ENCODE data around the gene KLRC3.

DNA sequence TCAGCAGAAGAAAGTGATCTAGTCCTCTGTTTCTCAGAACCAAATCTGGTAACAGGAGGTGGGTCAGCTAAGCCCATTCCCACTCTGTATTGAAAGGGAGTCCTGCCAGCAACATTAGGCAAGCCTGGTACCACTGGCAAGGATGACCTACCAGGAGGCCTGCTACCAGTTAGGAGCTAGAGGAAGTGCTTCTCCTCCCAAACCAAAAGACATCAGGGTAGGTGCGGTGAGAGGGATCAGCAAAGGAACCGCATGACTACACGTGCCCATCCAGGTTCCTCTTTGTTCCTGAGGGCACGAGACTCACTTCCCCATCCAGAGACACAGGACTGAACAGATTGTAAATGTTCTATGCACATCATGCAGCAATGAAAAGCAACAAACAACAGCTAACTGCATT is 13.7 kb downstream of the KLRC3 start:
- TF ChIP-seq, protein P1, sequence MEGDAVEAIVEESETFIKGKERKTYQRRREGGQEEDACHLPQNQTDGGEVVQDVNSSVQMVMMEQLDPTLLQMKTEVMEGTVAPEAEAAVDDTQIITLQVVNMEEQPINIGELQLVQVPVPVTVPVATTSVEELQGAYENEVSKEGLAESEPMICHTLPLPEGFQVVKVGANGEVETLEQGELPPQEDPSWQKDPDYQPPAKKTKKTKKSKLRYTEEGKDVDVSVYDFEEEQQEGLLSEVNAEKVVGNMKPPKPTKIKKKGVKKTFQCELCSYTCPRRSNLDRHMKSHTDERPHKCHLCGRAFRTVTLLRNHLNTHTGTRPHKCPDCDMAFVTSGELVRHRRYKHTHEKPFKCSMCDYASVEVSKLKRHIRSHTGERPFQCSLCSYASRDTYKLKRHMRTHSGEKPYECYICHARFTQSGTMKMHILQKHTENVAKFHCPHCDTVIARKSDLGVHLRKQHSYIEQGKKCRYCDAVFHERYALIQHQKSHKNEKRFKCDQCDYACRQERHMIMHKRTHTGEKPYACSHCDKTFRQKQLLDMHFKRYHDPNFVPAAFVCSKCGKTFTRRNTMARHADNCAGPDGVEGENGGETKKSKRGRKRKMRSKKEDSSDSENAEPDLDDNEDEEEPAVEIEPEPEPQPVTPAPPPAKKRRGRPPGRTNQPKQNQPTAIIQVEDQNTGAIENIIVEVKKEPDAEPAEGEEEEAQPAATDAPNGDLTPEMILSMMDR (IDR thresholded peaks at IDR 0.05), result no peak
- TF ChIP-seq, protein P2, sequence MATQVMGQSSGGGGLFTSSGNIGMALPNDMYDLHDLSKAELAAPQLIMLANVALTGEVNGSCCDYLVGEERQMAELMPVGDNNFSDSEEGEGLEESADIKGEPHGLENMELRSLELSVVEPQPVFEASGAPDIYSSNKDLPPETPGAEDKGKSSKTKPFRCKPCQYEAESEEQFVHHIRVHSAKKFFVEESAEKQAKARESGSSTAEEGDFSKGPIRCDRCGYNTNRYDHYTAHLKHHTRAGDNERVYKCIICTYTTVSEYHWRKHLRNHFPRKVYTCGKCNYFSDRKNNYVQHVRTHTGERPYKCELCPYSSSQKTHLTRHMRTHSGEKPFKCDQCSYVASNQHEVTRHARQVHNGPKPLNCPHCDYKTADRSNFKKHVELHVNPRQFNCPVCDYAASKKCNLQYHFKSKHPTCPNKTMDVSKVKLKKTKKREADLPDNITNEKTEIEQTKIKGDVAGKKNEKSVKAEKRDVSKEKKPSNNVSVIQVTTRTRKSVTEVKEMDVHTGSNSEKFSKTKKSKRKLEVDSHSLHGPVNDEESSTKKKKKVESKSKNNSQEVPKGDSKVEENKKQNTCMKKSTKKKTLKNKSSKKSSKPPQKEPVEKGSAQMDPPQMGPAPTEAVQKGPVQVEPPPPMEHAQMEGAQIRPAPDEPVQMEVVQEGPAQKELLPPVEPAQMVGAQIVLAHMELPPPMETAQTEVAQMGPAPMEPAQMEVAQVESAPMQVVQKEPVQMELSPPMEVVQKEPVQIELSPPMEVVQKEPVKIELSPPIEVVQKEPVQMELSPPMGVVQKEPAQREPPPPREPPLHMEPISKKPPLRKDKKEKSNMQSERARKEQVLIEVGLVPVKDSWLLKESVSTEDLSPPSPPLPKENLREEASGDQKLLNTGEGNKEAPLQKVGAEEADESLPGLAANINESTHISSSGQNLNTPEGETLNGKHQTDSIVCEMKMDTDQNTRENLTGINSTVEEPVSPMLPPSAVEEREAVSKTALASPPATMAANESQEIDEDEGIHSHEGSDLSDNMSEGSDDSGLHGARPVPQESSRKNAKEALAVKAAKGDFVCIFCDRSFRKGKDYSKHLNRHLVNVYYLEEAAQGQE (IDR thresholded peaks at IDR 0.05; ENCODE audit: insufficient read depth in 1 of 2, low read depth in 2 of 2, low read length in 1 of 2), result no peak
- TF ChIP-seq POLR2AphosphoS5 (IDR thresholded peaks at IDR 0.05; ENCODE audit: low read depth, low read length) (no peak), TCF7L2 (IDR thresholded peaks at IDR 0.05; ENCODE audit: low read depth, low read length) (no peak)

Measured in Panc1 (cell line).